Activated T-helper 1 cell treated with anti-CD3 and anti-CD28 coated beads, Interleukin-12 subunit alpha, Interleukin-12 subunit beta, Interleukin-2, Interleukin-4 antibody, amounts not matched to agents 30 ng/mL and 10 ng/mL and 1 ng/mL, durations not matched to agents 14 hours and 24 hours and 36 hours (primary cell): ENCODE measurements around the gene SH2D3C. TPM values are rescaled to one million over a fixed set of nuclear protein-coding genes. Genes with fewer than 3 reads are reported as not detected.
A peak's percentile ranks its signal among the peaks of the same experiment; 100 is the strongest.

Experiments
- DNase-seq: peaks from one replicate; pipeline ENCODE4 v3.0.0; 2021; ENCODE audit warnings: low spot score
- H3K27ac Mint-ChIP-seq: one replicate; pipeline ENCODE4 v1.8.0; 2021; ENCODE audit warnings: mild to moderate bottlenecking, mixed read lengths
- H3K27me3 Mint-ChIP-seq: one replicate; pipeline ENCODE4 v1.8.0; 2022; ENCODE audit warnings: mild to moderate bottlenecking, moderate library complexity, mixed read lengths; ENCODE audit not compliant: insufficient read depth
- H3K36me3 Mint-ChIP-seq: one replicate; pipeline ENCODE4 v1.8.0; 2021; ENCODE audit warnings: low read depth, mixed read lengths
- H3K4me1 Mint-ChIP-seq: one replicate; pipeline ENCODE4 v1.8.0; 2021; ENCODE audit warnings: low read depth, mixed read lengths
- H3K4me3 Mint-ChIP-seq: one replicate; pipeline ENCODE4 v1.8.0; 2021; ENCODE audit warnings: mild to moderate bottlenecking, moderate library complexity, mixed read lengths
- H3K9me3 Mint-ChIP-seq: one replicate; pipeline ENCODE4 v1.8.0; 2021; ENCODE audit warnings: mixed read lengths
- intact Hi-C: fragments of 100-400 bp; cut with micrococcal nuclease; formaldehyde crosslinking; loops from one replicate; pipeline ENCODE4 v1.15.1; 2024
- total RNA-seq: library from RNA; stranded (reverse); gene quantifications from 2 replicates; pipeline ENCODE4 v1.2.3, GENCODE V29; 2022

SH2D3C gene
- total RNA-seq, 1 donor from 2014 or later: 30.0 TPM

GRCh38 chr9:127802576-127803443 is 24.3 kb upstream of the SH2D3C start, which contains the start of gene FPGS:
TSS of gene FPGS (plus strand) at chr9:127802882. CDS start at chr9:127802925, 43 bp downstream.
- no peaks in the 10 kb centered on the region for H3K9me3 Mint-ChIP-seq
- intact Hi-C loops: loop anchor here (1.0 to 2.0 kb wide), 5 partner anchors 17 to 114 kb away; partner anchors contain the start of genes CDK9, ST6GALNAC4 and TOR2A
- peak within 1 kb of the TSS; percentile 93 for H3K27ac Mint-ChIP-seq
- H3K4me1 Mint-ChIP-seq: peaks cover 17% of the 10 kb centered on the region
- H3K36me3 Mint-ChIP-seq: peaks cover 15% of the 10 kb centered on the region
- peak within 1 kb of the TSS; percentile 97 for H3K4me3 Mint-ChIP-seq
- DNase-seq: peak; percentile 74
- H3K27me3 Mint-ChIP-seq: no peaks in the 10 kb centered on the region

- Mint-ChIP-seq H3K4me3 (peak overlapping the region; percentile 82), H3K27me3 (peaks cover 2% of the 10 kb centered on the region), H3K36me3 (peaks cover 10% of the 10 kb centered on the region), H3K9me3 (no peaks in the 10 kb centered on the region), H3K27ac (peak overlapping the region; percentile 67), H3K4me1 (peaks cover 24% of the 10 kb centered on the region)
- DNase-seq: no peak
- intact Hi-C loops: loop anchor here (1.0 to 2.0 kb wide), 5 partner anchors 16 to 115 kb away; partner anchors contain the start of genes CDK9, ST6GALNAC4 and TOR2A
Measured at GRCh38 chr9:127801955-127802575, 23.6 kb upstream of the SH2D3C start.

GRCh38 chr9:127796852-127797370 is 18.4 kb upstream of the SH2D3C start:
- Mint-ChIP-seq H3K4me1 (peaks cover 35% of the 10 kb centered on the region), H3K27ac (peak overlapping the region; percentile 90), H3K4me3 (peak overlapping the region; percentile 73), H3K9me3 (no peaks in the 10 kb centered on the region), H3K36me3 (peaks cover 17% of the 10 kb centered on the region), H3K27me3 (peaks cover 2% of the 10 kb centered on the region)
- intact Hi-C loops: loop anchor here (1.0 kb wide), 1 partner anchor 9 kb away; no protein-coding TSS in a partner anchor
- DNase-seq: no peak

- H3K4me3 Mint-ChIP-seq: peak overlapping the region; percentile 73
- H3K36me3 Mint-ChIP-seq: peaks cover 17% of the 10 kb centered on the region
- H3K9me3 Mint-ChIP-seq: no peaks in the 10 kb centered on the region
- peak overlapping the region; percentile 90 for H3K27ac Mint-ChIP-seq
- no peak for DNase-seq
- intact Hi-C loops: loop anchor here (1.0 kb wide), 1 partner anchor 8 kb away; no protein-coding TSS in a partner anchor
- peaks cover 33% of the 10 kb centered on the region for H3K4me1 Mint-ChIP-seq
- H3K27me3 Mint-ChIP-seq: peaks cover 2% of the 10 kb centered on the region
Measured at GRCh38 chr9:127796225-127796813, 17.9 kb upstream of the SH2D3C start.

- no peak overlapping the region for H3K4me3 Mint-ChIP-seq
- H3K27me3 Mint-ChIP-seq: peaks cover 2% of the 10 kb centered on the region
- peaks cover 29% of the 10 kb centered on the region for H3K36me3 Mint-ChIP-seq
- intact Hi-C loops: no loop called here
- no peak overlapping the region for H3K27ac Mint-ChIP-seq
- H3K4me1 Mint-ChIP-seq: peaks cover 39% of the 10 kb centered on the region
- DNase-seq: no peak
- H3K9me3 Mint-ChIP-seq: no peaks in the 10 kb centered on the region
Measured at GRCh38 chr9:127794001-127794791, 15.7 kb upstream of the SH2D3C start.

- no peaks in the 10 kb centered on the region for H3K9me3 Mint-ChIP-seq
- H3K27ac Mint-ChIP-seq: peak overlapping the region; percentile 44
- H3K27me3 Mint-ChIP-seq: peaks cover 2% of the 10 kb centered on the region
- no peak for DNase-seq
- H3K36me3 Mint-ChIP-seq: peaks cover 37% of the 10 kb centered on the region
- intact Hi-C loops: no loop called here
- H3K4me3 Mint-ChIP-seq: no peak overlapping the region
- H3K4me1 Mint-ChIP-seq: peaks cover 42% of the 10 kb centered on the region
Measured at GRCh38 chr9:127793093-127793708, 14.7 kb upstream of the SH2D3C start.

- Mint-ChIP-seq H3K4me1 (peaks cover 42% of the 10 kb centered on the region), H3K4me3 (no peak overlapping the region), H3K27ac (no peak overlapping the region), H3K9me3 (no peaks in the 10 kb centered on the region), H3K36me3 (peaks cover 42% of the 10 kb centered on the region), H3K27me3 (no peaks in the 10 kb centered on the region)
- intact Hi-C loops: no loop called here
- DNase-seq: no peak
Measured at GRCh38 chr9:127792417-127793031, 14.1 kb upstream of the SH2D3C start.

- DNase-seq: no peak
- Mint-ChIP-seq H3K9me3 (no peaks in the 10 kb centered on the region), H3K4me1 (peaks cover 38% of the 10 kb centered on the region), H3K27me3 (no peaks in the 10 kb centered on the region), H3K27ac (no peak overlapping the region), H3K36me3 (peaks cover 46% of the 10 kb centered on the region), H3K4me3 (no peak overlapping the region)
- intact Hi-C loops: no loop called here
Measured at GRCh38 chr9:127791085-127791484, 12.6 kb upstream of the SH2D3C start.

- H3K27me3 Mint-ChIP-seq: no peaks in the 10 kb centered on the region
- H3K4me1 Mint-ChIP-seq: peaks cover 34% of the 10 kb centered on the region
- H3K4me3 Mint-ChIP-seq: no peak overlapping the region
- H3K36me3 Mint-ChIP-seq: peaks cover 46% of the 10 kb centered on the region
- no peaks in the 10 kb centered on the region for H3K9me3 Mint-ChIP-seq
- DNase-seq: no peak
- peak overlapping the region; percentile 67 for H3K27ac Mint-ChIP-seq
- intact Hi-C loops: no loop called here
Measured at GRCh38 chr9:127790094-127790855, 11.8 kb upstream of the SH2D3C start.

GRCh38 chr9:127789179-127789578 is 10.7 kb upstream of the SH2D3C start:
- no peak for DNase-seq
- peak overlapping the region; percentile 20 for H3K4me3 Mint-ChIP-seq
- H3K36me3 Mint-ChIP-seq: peaks cover 45% of the 10 kb centered on the region
- no peaks in the 10 kb centered on the region for H3K9me3 Mint-ChIP-seq
- H3K27me3 Mint-ChIP-seq: no peaks in the 10 kb centered on the region
- H3K4me1 Mint-ChIP-seq: peaks cover 42% of the 10 kb centered on the region
- intact Hi-C loops: loop anchor here (5.0 kb wide), 2 partner anchors 238 to 278 kb away; partner anchors contain the start of genes NAIF1 and SLC25A25
- peak overlapping the region; percentile 86 for H3K27ac Mint-ChIP-seq
